ENCODE results near the gene CGGBP1.
"Not testable (repeated sequence)": the region's sequence is repeated elsewhere in the genome, so short reads cannot be mapped to it uniquely, and the experiment has no call there.

CGGBP1 gene

DNA sequence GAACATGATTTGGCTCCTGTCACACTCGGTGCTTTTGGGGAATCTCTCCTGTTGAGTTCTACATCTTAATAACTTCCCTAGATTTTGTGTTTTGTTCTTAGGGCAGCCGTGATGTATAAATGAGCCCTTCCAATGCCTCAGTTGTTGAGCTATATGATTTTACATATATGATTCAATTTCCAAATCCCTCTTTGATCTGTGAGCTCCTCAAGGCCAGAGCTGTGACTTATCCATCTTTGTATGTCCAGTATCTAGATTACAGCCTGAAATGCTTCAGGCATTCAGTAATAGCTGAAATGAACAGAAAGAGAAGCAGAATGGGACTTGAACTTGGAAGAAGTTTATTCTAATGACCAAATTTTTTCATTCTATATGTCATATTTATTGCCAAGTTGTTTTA, 26.6 kb downstream of the CGGBP1 start:
- no peaks in the 10 kb centered on the region for H3K27me3 Mint-ChIP-seq
- H3K9me3 Mint-ChIP-seq: no peaks in the 10 kb centered on the region
- DNase-seq (ENCODE audit: low spot score in 2 of 2) (no peak), ATAC-seq (replicated peaks; ENCODE audit: extremely low read depth, poor library complexity, severe bottlenecking) (no peak)
- H3K36me3 Mint-ChIP-seq (ENCODE audit: insufficient read depth): peaks cover 7% of the 10 kb centered on the region
- peak overlapping the region; percentile 73 for H3K4me3 Mint-ChIP-seq
- H3K4me1 Mint-ChIP-seq: peaks cover 23% of the 10 kb centered on the region
- peak overlapping the region; percentile 91 for H3K27ac Mint-ChIP-seq (ENCODE audit: low read depth)

DNA sequence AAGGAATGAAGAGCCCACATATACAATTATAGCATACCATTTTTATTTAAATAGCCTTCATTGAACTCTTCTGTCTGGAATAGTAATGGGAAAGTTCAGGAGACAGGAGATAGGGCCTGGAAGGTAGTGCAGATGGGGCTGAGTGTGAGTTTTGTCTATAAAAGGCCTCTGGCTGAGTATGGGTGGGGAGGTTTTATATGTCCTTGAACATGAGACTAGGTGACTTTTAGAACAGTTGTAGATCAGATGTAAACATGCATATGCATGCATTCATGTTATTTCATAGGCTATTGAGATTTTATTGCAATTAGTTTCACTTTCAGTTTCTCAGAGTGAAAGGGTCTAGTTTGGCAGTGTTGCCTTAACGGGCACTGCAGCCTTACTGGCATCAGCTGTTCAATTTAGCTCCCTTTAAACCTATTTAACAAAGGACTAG, 27.1 kb downstream of the CGGBP1 start:
- Mint-ChIP-seq H3K27me3 (no peaks in the 10 kb centered on the region), H3K4me3 (peak overlapping the region; percentile 73), H3K36me3 (ENCODE audit: insufficient read depth) (peaks cover 6% of the 10 kb centered on the region), H3K27ac (ENCODE audit: low read depth) (peak overlapping the region; percentile 91), H3K4me1 (peaks cover 23% of the 10 kb centered on the region), H3K9me3 (no peaks in the 10 kb centered on the region)
- DNase-seq (ENCODE audit: low spot score in 2 of 2) (no peak), ATAC-seq (replicated peaks; ENCODE audit: extremely low read depth, poor library complexity, severe bottlenecking) (peak; percentile 88)

DNA sequence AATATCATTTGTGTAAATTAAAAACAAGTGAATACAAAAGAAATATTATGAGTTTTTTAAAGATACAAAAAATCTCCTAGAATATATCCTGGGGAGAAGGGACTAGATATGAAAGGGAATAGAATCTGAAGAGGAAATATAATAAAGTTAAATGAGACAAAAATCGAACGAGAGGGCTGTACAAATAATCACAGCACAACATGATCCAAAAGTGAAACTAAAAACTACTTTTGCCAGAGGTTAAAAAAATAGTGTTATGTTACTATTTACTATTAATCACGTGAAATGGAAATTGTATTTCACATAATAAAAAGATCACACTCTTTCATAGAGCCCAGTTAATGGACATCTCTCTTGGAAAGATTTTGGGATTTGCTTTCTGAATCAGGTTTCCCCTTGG, 28.6 kb downstream of the CGGBP1 start:
- no peak for DNase-seq (ENCODE audit: low spot score in 2 of 2)
- peak overlapping the region; percentile 90 for H3K27ac Mint-ChIP-seq (ENCODE audit: low read depth)

DNA sequence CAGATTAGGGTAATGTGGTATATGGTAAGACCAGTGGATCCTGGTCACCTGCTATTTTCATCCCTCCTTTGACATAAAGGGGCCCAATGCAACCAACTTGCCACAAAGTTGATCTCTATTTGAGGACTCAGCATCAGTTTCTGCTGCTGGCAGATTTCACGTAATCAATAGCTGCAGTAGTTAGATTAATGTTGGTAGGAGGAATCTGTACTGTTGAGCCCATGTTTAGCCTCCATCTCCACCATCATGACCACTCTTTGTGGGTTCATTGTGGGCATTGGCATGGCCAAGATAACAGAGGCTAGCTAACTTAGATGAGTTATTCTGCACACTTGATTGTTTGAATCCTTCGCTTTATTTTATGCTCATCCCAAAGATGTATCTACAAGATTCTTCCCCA, 29.9 kb downstream of the CGGBP1 start:
- no peak for ATAC-seq (replicated peaks; ENCODE audit: extremely low read depth, poor library complexity, severe bottlenecking)
- Mint-ChIP-seq H3K36me3 (ENCODE audit: insufficient read depth) (peaks cover 5% of the 10 kb centered on the region), H3K9me3 (no peaks in the 10 kb centered on the region), H3K27ac (ENCODE audit: low read depth) (peak overlapping the region; percentile 90), H3K4me3 (no peak overlapping the region), H3K27me3 (no peaks in the 10 kb centered on the region), H3K4me1 (peaks cover 23% of the 10 kb centered on the region)
- no peak for DNase-seq (ENCODE audit: low spot score in 2 of 2)

More for the DNA sequence above, 28.6 kb downstream of the CGGBP1 start:
- Mint-ChIP-seq H3K27me3 (no peaks in the 10 kb centered on the region), H3K4me1 (peaks cover 23% of the 10 kb centered on the region), H3K36me3 (ENCODE audit: insufficient read depth) (peaks cover 5% of the 10 kb centered on the region), H3K9me3 (no peaks in the 10 kb centered on the region), H3K4me3 (peak overlapping the region; percentile 57)
- peak; percentile 21 for ATAC-seq (replicated peaks; ENCODE audit: extremely low read depth, poor library complexity, severe bottlenecking)

DNA sequence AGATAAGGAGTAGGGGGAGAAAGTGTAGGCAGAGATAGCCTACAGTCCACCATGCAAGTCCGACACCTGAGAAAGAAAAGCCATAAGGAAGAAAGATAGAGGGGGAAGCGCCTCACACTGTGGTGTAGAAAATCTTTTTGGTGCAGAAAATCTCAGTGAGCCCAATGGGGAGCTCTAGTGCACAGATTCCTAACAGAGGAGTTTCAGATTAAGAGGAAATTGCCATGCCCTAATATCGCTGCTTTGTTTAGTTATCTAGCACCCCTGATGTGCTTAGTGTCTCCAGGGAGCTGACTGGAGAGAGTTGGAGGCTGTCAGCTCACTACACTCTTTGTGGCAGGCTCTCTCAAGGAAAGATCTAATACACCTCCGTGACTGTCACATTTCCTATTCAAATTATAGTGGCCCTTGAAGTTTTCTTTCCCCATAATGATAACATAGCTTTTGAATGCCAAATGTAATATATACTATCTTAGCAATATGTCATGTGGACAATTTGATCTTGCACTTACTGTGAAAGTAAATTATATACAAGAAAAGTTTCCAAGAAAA, 33.7 kb downstream of the CGGBP1 start:
- H3K4me1 Mint-ChIP-seq: peaks cover 8% of the 10 kb centered on the region
- DNase-seq (ENCODE audit: low spot score in 2 of 2) (no peak), ATAC-seq (replicated peaks; ENCODE audit: extremely low read depth, poor library complexity, severe bottlenecking) (no peak)
- H3K27ac Mint-ChIP-seq (ENCODE audit: low read depth): no peak overlapping the region
- no peaks in the 10 kb centered on the region for H3K36me3 Mint-ChIP-seq (ENCODE audit: insufficient read depth)
- H3K27me3 Mint-ChIP-seq: no peaks in the 10 kb centered on the region
- H3K9me3 Mint-ChIP-seq: no peaks in the 10 kb centered on the region
- no peak overlapping the region for H3K4me3 Mint-ChIP-seq

DNA sequence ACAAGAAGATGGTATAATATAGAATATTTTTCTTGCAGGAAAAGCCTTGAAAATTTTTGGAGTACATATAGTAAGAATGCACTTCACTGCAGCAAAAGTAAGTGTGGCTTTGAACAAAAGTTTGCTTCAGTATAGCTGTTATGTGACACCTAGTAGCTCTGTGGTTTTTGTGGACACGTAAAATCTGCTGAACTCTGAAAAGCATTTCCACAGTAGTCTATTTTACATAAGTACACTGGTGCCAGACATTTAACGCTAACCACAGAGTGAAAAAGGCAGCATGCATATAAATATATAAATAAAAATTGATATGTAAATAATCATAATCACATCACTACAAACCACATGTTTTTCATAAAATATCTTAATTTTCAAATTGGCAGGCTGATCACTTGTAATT, 39.8 kb downstream of the CGGBP1 start:
- Mint-ChIP-seq H3K4me1 (peaks cover 15% of the 10 kb centered on the region), H3K9me3 (no peaks in the 10 kb centered on the region), H3K36me3 (ENCODE audit: insufficient read depth) (peaks cover 5% of the 10 kb centered on the region), H3K4me3 (no peak overlapping the region), H3K27ac (ENCODE audit: low read depth) (no peak overlapping the region), H3K27me3 (no peaks in the 10 kb centered on the region)
- peak; percentile 99 for ATAC-seq (replicated peaks; ENCODE audit: extremely low read depth, poor library complexity, severe bottlenecking)
- no peak for DNase-seq (ENCODE audit: low spot score in 2 of 2)

DNA sequence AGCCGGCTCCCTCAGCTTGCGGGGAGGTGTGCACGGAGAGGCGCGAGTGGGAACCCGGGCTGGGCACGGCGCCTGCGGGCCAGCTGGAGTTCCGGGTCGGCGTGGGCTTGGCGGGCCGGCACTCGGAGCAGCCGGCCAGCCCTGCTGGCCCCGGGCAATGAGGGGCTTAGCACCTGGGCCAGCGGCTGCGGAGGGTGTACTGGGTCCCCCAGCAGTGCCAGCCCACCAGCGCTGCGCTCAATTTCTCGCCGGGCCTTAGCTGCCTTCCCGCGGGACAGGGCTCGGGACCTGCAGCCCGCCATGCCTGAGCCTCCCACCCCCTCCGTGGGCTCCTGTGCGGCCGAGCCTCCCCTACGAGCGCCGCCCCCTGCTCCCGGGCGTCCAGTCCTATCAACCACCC, 43.1 kb downstream of the CGGBP1 start:
- not testable (repeated sequence) for H3K4me3 Mint-ChIP-seq; H3K9me3 Mint-ChIP-seq; H3K36me3 Mint-ChIP-seq (ENCODE audit: insufficient read depth); H3K27me3 Mint-ChIP-seq; H3K27ac Mint-ChIP-seq (ENCODE audit: low read depth); DNase-seq (ENCODE audit: low spot score in 2 of 2); ATAC-seq (replicated peaks; ENCODE audit: extremely low read depth, poor library complexity, severe bottlenecking)
- peaks cover 15% of the 10 kb centered on the region for H3K4me1 Mint-ChIP-seq

DNA sequence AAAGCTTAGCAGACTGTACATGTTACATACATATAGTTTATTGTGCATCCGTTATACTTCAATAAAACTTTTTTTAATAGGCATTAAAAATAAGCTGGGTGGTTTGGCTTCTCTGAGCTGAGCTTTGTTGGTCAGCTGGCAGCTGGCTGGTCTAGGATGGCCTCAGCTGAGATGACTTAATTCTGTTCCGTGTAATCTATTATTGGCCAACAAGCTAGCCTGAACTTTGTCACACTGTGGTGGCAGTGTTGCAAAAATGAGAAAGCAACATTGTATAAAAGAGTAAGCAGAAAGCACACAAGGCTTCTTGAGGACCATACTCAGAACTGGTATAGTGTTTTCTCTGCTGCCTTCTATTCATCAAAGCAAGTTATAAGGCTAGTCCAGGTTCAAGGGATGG, 45.2 kb downstream of the CGGBP1 start:
- DNase-seq (ENCODE audit: low spot score in 2 of 2): no peak
- no peaks in the 10 kb centered on the region for H3K9me3 Mint-ChIP-seq
- peaks cover 10% of the 10 kb centered on the region for H3K4me1 Mint-ChIP-seq
- H3K4me3 Mint-ChIP-seq: no peak overlapping the region
- H3K36me3 Mint-ChIP-seq (ENCODE audit: insufficient read depth): peaks cover 2% of the 10 kb centered on the region
- ATAC-seq (replicated peaks; ENCODE audit: extremely low read depth, poor library complexity, severe bottlenecking): no peak
- no peaks in the 10 kb centered on the region for H3K27me3 Mint-ChIP-seq
- H3K27ac Mint-ChIP-seq (ENCODE audit: low read depth): no peak overlapping the region

DNA sequence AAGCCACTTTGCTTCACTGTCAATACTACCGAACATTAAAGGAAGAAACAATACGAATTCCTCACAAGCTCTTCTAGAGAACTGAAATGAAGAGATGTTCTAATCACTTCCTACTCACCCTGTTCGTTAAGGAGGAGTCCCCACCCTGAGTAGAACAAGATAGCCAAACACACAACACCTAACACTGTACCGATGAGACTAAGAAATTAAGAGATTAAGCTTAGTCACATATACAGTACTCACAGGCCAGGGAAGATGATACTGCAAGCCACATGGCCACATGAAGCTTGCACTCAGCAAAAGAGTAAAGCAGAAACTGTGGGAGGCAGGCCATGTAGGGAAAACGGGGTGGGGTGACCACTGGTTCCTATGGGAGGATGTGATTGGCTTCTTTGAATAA, 48.0 kb downstream of the CGGBP1 start:
- no peaks in the 10 kb centered on the region for H3K4me1 Mint-ChIP-seq
- peaks cover 2% of the 10 kb centered on the region for H3K36me3 Mint-ChIP-seq (ENCODE audit: insufficient read depth)
- DNase-seq (ENCODE audit: low spot score in 2 of 2) (no peak), ATAC-seq (replicated peaks; ENCODE audit: extremely low read depth, poor library complexity, severe bottlenecking) (no peak)
- H3K27ac Mint-ChIP-seq (ENCODE audit: low read depth): no peak overlapping the region
- no peaks in the 10 kb centered on the region for H3K27me3 Mint-ChIP-seq
- H3K4me3 Mint-ChIP-seq: no peak overlapping the region
- H3K9me3 Mint-ChIP-seq: no peaks in the 10 kb centered on the region

DNA sequence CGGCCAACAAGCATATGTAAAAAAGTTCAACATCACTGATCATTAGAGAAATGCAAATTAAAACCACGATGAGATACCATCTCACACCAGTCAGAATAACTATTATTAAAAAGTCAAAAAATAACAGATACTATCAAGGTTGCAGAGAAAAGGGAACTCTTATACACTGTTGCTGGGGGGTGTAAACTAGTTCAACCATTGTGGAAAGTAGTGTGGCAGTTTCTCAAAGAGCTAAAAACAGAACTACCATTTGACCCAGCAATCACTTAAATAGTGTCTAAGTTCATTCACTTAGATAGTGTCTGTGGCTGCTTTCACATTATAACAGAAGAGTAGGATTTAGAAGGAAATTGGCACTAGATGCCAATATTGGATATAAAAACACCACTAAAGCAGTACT, 49.7 kb downstream of the CGGBP1 start:
- Mint-ChIP-seq H3K4me1 (no peaks in the 10 kb centered on the region), H3K27me3 (no peaks in the 10 kb centered on the region), H3K27ac (ENCODE audit: low read depth) (no peak overlapping the region), H3K36me3 (ENCODE audit: insufficient read depth) (no peaks in the 10 kb centered on the region), H3K4me3 (no peak overlapping the region), H3K9me3 (no peaks in the 10 kb centered on the region)
- DNase-seq (ENCODE audit: low spot score in 2 of 2) (no peak), ATAC-seq (replicated peaks; ENCODE audit: extremely low read depth, poor library complexity, severe bottlenecking) (no peak)

DNA sequence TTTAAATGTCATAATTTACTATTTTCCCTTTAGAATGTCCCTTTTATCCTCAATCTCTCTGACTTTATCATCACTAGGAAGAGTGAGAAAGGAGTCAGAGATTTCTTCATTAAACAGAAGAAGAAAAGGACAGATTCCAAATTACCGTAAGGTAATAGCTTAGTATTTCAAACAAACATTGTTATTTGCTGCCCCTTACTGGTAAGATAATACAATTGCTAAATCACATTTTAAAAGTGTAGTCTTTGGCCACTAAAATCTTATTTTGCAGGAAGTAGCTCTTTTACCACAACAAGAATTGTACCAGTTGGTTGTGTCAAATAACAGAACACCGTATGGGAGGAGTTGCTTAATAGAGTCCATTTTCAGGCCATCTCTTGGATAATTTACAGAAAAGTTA, 53.7 kb downstream of the CGGBP1 start:
- H3K4me1 Mint-ChIP-seq: no peaks in the 10 kb centered on the region
- no peak overlapping the region for H3K27ac Mint-ChIP-seq (ENCODE audit: low read depth)
- no peaks in the 10 kb centered on the region for H3K9me3 Mint-ChIP-seq
- ATAC-seq (replicated peaks; ENCODE audit: extremely low read depth, poor library complexity, severe bottlenecking) (peak; percentile 77), DNase-seq (ENCODE audit: low spot score in 2 of 2) (no peak)
- H3K4me3 Mint-ChIP-seq: no peak overlapping the region
- H3K27me3 Mint-ChIP-seq: peaks cover 11% of the 10 kb centered on the region
- H3K36me3 Mint-ChIP-seq (ENCODE audit: insufficient read depth): peaks cover 1% of the 10 kb centered on the region

DNA sequence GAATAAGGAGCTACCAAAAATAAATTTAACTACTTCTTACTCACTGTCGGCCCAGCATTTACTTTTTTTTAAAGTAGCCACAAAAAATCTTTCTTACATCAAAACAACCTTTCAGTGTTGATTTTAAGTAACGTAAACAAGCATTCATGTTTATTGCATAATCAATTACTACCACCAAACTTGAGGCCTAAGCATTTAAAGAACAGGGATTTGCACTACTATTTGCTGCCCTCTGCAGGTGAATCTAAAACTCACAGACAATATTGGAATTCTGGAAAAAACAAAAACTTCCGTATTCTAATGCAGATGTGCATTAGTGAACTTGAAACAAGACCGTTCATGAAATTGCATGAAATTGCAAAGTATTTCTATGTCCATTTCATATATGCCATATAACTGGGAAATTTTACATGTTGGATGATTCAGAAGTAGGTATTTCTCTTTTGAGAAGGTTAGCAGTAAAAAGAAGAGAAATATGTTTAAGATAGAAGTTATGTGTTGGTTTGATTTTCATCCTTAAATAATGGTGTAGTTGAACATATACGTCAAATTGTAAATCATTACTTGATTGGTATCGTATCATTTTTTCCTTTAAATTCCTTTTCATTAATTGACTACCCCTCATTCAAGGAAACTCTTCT, 55.6 kb downstream of the CGGBP1 start:
- ATAC-seq (replicated peaks; ENCODE audit: extremely low read depth, poor library complexity, severe bottlenecking) (no peak), DNase-seq (ENCODE audit: low spot score in 2 of 2) (no peak)
- Mint-ChIP-seq H3K4me3 (no peak overlapping the region), H3K36me3 (ENCODE audit: insufficient read depth) (peaks cover 1% of the 10 kb centered on the region), H3K27me3 (peaks cover 11% of the 10 kb centered on the region), H3K9me3 (no peaks in the 10 kb centered on the region), H3K27ac (ENCODE audit: low read depth) (no peak overlapping the region), H3K4me1 (no peaks in the 10 kb centered on the region)

DNA sequence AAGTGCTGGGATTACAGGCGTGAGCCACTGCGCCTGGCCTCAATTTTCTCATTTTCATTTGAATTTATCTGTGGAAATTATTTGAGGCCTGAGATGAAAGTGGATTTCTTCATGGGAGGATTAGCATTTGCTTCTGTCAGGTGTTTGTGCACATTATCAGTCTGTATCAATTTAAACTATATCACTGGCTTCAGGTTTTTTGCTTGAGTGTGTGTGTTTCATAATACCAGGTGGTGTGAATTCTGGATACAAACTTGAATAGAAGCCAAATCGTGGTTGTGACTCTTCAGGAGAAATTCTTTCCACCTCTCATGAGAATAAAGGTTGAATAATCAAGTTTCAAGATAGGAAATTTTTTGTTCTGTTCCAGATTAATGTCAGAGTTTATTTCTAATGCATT, 56.4 kb downstream of the CGGBP1 start:
- ATAC-seq (replicated peaks; ENCODE audit: extremely low read depth, poor library complexity, severe bottlenecking): no peak
- no peaks in the 10 kb centered on the region for H3K4me1 Mint-ChIP-seq
- H3K4me3 Mint-ChIP-seq: no peak overlapping the region
- no peak for DNase-seq (ENCODE audit: low spot score in 2 of 2)
- H3K9me3 Mint-ChIP-seq: no peaks in the 10 kb centered on the region
- peaks cover 1% of the 10 kb centered on the region for H3K36me3 Mint-ChIP-seq (ENCODE audit: insufficient read depth)
- H3K27me3 Mint-ChIP-seq: peaks cover 11% of the 10 kb centered on the region
- H3K27ac Mint-ChIP-seq (ENCODE audit: low read depth): no peak overlapping the region
